Keratinocyte (primary cell): ENCODE data around the gene XIAP. TPM values are rescaled to one million over a fixed set of nuclear protein-coding genes. Genes with fewer than 3 reads are reported as not detected.

Experiments used
- DNase-seq: peaks from one replicate; pipeline ENCODE4 v3.0.0-alpha.2; 2011; ENCODE audit warnings: low read depth, missing footprints, low spot score
- FAIRE-seq: peaks from 2 replicates; lab custom pipeline; 2011; peaks lifted over from hg19 to GRCh38; lab: Jason Lieb, UNC
- H2AFZ ChIP-seq: 2 replicates; pipeline ENCODE4 v1.6.0; 2012; ENCODE audit warnings: low read length, control low read depth, inconsistent platforms; ENCODE audit not compliant: control insufficient read depth
- H3K27ac ChIP-seq: 2 replicates; pipeline ENCODE4 v1.5.1; 2011; ENCODE audit warnings: low read length; ENCODE audit not compliant: control insufficient read depth, insufficient read depth
- H3K27me3 ChIP-seq: 3 replicates; pipeline ENCODE4 v1.6.0; 2011; ENCODE audit warnings: low read length; ENCODE audit not compliant: control insufficient read depth, insufficient read depth; ENCODE audit errors: extremely low read depth
- H3K36me3 ChIP-seq, 2 experiments: 2 replicates in 1 of 2; 3 replicates in 1 of 2; pipeline ENCODE4 v1.5.1; 2011; ENCODE audit warnings: low read length in 2 of 2, mild to moderate bottlenecking in 1 of 2; ENCODE audit not compliant: control insufficient read depth in 2 of 2, insufficient read depth in 2 of 2; ENCODE audit errors: extremely low read depth in 1 of 2
- H3K4me1 ChIP-seq: 3 replicates; pipeline ENCODE4 v1.5.1; 2011; ENCODE audit warnings: low read length; ENCODE audit not compliant: control insufficient read depth, insufficient read depth; ENCODE audit errors: extremely low read depth
- H3K4me2 ChIP-seq: 3 replicates; pipeline ENCODE4 v1.6.0; 2011; ENCODE audit warnings: low read depth, low read length; ENCODE audit not compliant: control insufficient read depth, insufficient read depth; ENCODE audit errors: extremely low read depth
- H3K4me3 ChIP-seq, 3 experiments: fragments of 200-600 bp in 1 of 3; sonication (generic) in 1 of 3; 2 replicates in 2 of 3; 3 replicates in 1 of 3; pipeline ENCODE4 v1.5.1; 2011 to 2016; ENCODE audit warnings: low read length in 3 of 3, mild to moderate bottlenecking in 3 of 3, control low read depth in 2 of 3, inconsistent platforms in 1 of 3, low read depth in 1 of 3, mixed read lengths in 1 of 3, mixed run types in 1 of 3, moderate library complexity in 1 of 3; ENCODE audit not compliant: control insufficient read depth in 2 of 3, insufficient read depth in 2 of 3; ENCODE audit errors: extremely low read depth in 1 of 3
- H3K79me2 ChIP-seq: 2 replicates; pipeline ENCODE4 v1.6.0; 2012; ENCODE audit warnings: low read length; ENCODE audit not compliant: control insufficient read depth, insufficient read depth
- H3K9ac ChIP-seq: 3 replicates; pipeline ENCODE4 v1.6.0; 2011; ENCODE audit warnings: low read length; ENCODE audit not compliant: control insufficient read depth, insufficient read depth; ENCODE audit errors: extremely low read depth
- H3K9me1 ChIP-seq: 3 replicates; pipeline ENCODE4 v1.6.0; 2011; ENCODE audit warnings: low read length; ENCODE audit not compliant: control insufficient read depth, insufficient read depth; ENCODE audit errors: extremely low read depth
- H3K9me3 ChIP-seq: 2 replicates; pipeline ENCODE4 v1.5.1; 2012; ENCODE audit warnings: low read depth, low read length; ENCODE audit not compliant: control insufficient read depth
- H4K20me1 ChIP-seq: 3 replicates; pipeline ENCODE4 v1.6.0; 2011; ENCODE audit warnings: low read length; ENCODE audit not compliant: control insufficient read depth, insufficient read depth; ENCODE audit errors: extremely low read depth
- EZH2 ChIP-seq: IDR thresholded peaks from one replicate; pipeline ENCODE4 v1.6.1; 2012; ENCODE audit warnings: inconsistent platforms, mild to moderate bottlenecking, low read length, moderate library complexity
- dilution Hi-C: fragments of 300-500 bp; cut with MboI; formaldehyde crosslinking; loops from one replicate; pipeline ENCODE4 v1.7.0; 2020; ENCODE audit warnings: low sequenced_read_pairs; ENCODE audit not compliant: extremely low pct_ligation_motif_present
- polyA plus RNA-seq, 5 experiments: library from polyadenylated mRNA; depleted of rRNA in 3 of 5; stranded (reverse) in 3 of 5; stranded (forward) in 1 of 5; unstranded in 1 of 5; fragments of >200 nt; gene quantifications; 1 replicate in 1 of 5; 2 replicates in 3 of 5; 3 replicates in 1 of 5; pipeline versions ENCODE4 v1.2.1 to v1.2.3, GENCODE V29; 2011 to 2012; ENCODE audit warnings: missing spikeins in 2 of 5, low read depth in 1 of 5, low replicate concordance in 1 of 5
- TF ChIP-seq, protein P1 (sequence below), 3 experiments: IDR thresholded peaks in 1 of 3; conservative IDR thresholded peaks in 1 of 3; optimal IDR thresholded peaks in 1 of 3; 2 replicates in 2 of 3; 3 replicates in 1 of 3; pipeline versions ENCODE3 to v1.5.1; 2011; ENCODE audit warnings: low read length in 3 of 3, mild to moderate bottlenecking in 3 of 3, moderate library complexity in 2 of 3, control low read depth in 1 of 3, inconsistent platforms in 1 of 3; ENCODE audit not compliant: insufficient read depth in 2 of 3; ENCODE audit errors: extremely low read depth in 1 of 3

Gene XIAP
- polyA plus RNA-seq, 1 donor (not counting 4 experiments of a cell fraction or from before 2014, with no cell fraction given), result 18.3 TPM

DNA sequence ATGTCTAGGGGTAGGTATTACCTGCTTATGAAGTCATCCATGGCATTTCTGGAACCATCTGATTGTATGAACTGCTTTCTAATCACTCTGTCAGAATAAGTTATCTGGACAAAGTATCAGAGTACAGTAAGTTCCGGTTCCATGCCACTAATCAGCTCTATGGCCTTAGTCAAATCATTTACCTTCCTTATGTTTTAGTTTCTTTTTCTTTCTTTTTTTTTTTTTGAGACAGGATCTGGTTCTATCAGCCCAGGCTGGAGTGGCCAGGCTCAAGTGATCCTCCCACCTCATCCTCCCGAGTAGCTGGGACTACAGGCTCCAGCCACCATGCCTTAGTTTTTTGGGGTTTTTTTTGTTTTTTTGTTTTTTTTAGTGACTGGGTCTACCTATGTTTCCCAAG lies 11.5 kb downstream of the XIAP start:
- no peak for DNase-seq
- Histone ChIP-seq H3K27ac (no peak overlapping the region), H3K4me2 (no peak overlapping the region), H3K9ac (no peak overlapping the region), H4K20me1 (no peaks in the 10 kb centered on the region), H3K9me3 (no peaks in the 10 kb centered on the region), H3K4me1 (no peaks in the 10 kb centered on the region), H3K36me3 (no peaks in the 10 kb centered on the region), H2AFZ (no peak overlapping the region), H3K27me3 (no peaks in the 10 kb centered on the region), H3K9me1 (no peaks in the 10 kb centered on the region), H3K79me2 (peaks cover 53% of the 10 kb centered on the region), H3K4me3 (no peak overlapping the region)
- no peak for FAIRE-seq
- dilution Hi-C loops, result no loop called here
- no peak for TF ChIP-seq EZH2
- TF ChIP-seq, protein P1, sequence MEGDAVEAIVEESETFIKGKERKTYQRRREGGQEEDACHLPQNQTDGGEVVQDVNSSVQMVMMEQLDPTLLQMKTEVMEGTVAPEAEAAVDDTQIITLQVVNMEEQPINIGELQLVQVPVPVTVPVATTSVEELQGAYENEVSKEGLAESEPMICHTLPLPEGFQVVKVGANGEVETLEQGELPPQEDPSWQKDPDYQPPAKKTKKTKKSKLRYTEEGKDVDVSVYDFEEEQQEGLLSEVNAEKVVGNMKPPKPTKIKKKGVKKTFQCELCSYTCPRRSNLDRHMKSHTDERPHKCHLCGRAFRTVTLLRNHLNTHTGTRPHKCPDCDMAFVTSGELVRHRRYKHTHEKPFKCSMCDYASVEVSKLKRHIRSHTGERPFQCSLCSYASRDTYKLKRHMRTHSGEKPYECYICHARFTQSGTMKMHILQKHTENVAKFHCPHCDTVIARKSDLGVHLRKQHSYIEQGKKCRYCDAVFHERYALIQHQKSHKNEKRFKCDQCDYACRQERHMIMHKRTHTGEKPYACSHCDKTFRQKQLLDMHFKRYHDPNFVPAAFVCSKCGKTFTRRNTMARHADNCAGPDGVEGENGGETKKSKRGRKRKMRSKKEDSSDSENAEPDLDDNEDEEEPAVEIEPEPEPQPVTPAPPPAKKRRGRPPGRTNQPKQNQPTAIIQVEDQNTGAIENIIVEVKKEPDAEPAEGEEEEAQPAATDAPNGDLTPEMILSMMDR (optimal IDR thresholded peaks at IDR 0.05 in 1 of 3, IDR thresholded peaks at IDR 0.05 in 1 of 3, conservative IDR thresholded peaks at IDR 0.05 in 1 of 3; ENCODE audit: extremely low read depth in 1 of 3, insufficient read depth in 2 of 3, low read length in 3 of 3), result no peak

DNA sequence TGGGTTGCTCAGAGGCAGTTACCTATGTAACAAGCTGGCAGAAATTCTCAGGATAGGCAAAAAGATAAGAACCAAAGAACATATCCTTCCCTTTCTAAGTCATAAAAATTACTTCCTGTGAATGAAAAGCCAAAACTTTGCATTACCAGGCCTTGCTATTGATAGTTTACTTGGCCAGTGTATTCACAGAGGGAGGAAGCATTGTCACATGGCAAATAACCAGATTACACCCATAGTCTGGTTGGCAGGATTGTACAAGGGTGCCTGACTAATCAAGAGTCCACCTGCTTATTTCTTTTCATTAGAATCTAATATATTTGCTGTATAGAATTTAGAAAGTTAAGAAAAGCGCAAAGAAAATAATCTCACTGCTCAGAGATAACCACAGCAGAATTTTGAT lies 14.1 kb downstream of the XIAP start:
- DNase-seq (no peak), FAIRE-seq (peak; percentile 53)
- H3K4me2 ChIP-seq, result no peak overlapping the region
- no peaks in the 10 kb centered on the region for H3K9me1 ChIP-seq
- no peak overlapping the region for H2AFZ ChIP-seq
- dilution Hi-C loops, result no loop called here
- no peaks in the 10 kb centered on the region for H3K36me3 ChIP-seq
- H3K9ac ChIP-seq, result no peak overlapping the region
- no peaks in the 10 kb centered on the region for H3K4me1 ChIP-seq
- H3K9me3 ChIP-seq, result no peaks in the 10 kb centered on the region
- no peak overlapping the region for H3K4me3 ChIP-seq
- TF ChIP-seq EZH2, result no peak
- TF ChIP-seq, protein P1 (optimal IDR thresholded peaks at IDR 0.05 in 1 of 3, IDR thresholded peaks at IDR 0.05 in 1 of 3, conservative IDR thresholded peaks at IDR 0.05 in 1 of 3; ENCODE audit: extremely low read depth in 1 of 3, insufficient read depth in 2 of 3, low read length in 3 of 3), result no peak
- peaks cover 43% of the 10 kb centered on the region for H3K79me2 ChIP-seq
- H3K27ac ChIP-seq, result no peak overlapping the region
- H3K27me3 ChIP-seq, result no peaks in the 10 kb centered on the region
- H4K20me1 ChIP-seq, result no peaks in the 10 kb centered on the region
